ENCODE results near the gene KRT6B. TPM values are rescaled to one million over a fixed set of nuclear protein-coding genes. Genes with fewer than 3 reads are reported as not detected.

The KRT6B gene
- total RNA-seq: not detected

DNA sequence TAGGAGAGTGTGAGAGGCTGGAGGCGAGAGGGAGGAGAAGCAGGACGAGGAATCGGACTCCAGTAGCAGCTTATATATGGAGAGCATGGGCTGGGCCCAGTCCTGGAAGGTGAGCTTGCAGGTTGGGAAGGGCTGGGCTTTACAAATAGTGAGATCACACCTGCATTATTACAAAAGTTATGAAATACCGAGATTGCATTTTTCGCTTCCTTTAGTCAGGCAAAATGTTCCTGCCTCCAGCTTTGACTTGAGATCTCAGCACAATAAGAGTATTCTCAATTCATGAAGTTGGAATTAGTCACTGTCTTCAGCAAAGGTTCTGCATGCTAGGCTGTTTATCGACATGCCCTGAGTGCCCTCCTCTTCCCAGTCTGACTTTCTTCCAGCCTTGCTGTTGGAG, at the start of gene KRT6B:
Gene KRT6B (minus strand): TSS at position 46 of the 400 bp plus-strand sequence. CDS start 68 bp downstream, outside the sequence.

DNA sequence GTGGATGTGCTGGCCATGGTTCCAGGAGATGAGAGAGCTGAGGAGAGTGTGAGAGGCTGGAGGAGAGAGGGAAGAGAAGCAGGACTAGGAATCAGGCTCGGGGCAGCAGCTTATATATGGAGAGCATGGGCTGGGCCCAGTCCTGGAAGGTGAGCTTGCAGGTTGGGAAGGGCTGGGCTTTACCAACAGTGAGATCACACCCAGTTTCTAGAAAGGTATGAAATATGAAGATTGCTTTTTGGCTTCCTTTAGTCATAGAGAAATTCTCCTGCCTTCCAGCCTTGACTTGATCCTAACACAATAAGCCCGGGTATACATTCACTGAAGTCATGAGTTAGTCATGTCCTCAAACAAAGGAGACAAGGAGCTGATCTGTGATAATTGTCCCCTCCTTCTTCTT, 41.2 kb upstream of the KRT6B start, which contains the start of gene KRT6A:
Gene KRT6A (minus strand): TSS at position 86 of the 400 bp plus-strand sequence. CDS start 69 bp downstream, at position 17.

GRCh38 chr12:52473768-52474167, 21.8 kb upstream of the KRT6B start, which contains the start of gene KRT6C:
Gene KRT6C, minus strand, starts transcription at chr12:52473805. Its CDS starts 68 bp downstream, at chr12:52473737.

GRCh38 chr12:52434081-52434733, 17.7 kb downstream of the KRT6B start, which contains the start of gene KRT75:
Gene KRT75, minus strand, starts transcription at chr12:52434371. Its CDS starts 67 bp downstream, at chr12:52434304.

GRCh38 chr12:52405922-52406385, 46.0 kb downstream of the KRT6B start, which contains the start of gene KRT82:
Gene KRT82, minus strand, starts transcription at chr12:52406335. Its CDS starts 58 bp downstream, at chr12:52406277.

Other genes starting within 250 kb of the KRT6B start
- gene KRT7, start 218.9 kb downstream of the KRT6B start, total RNA-seq: not detected
- gene KRT86, start 177.5 kb downstream of the KRT6B start, total RNA-seq: 0.46 TPM
- gene KRT81, start 160.6 kb downstream of the KRT6B start, total RNA-seq: 0.23 TPM
- not detected for gene KRT83, start 130.7 kb downstream of the KRT6B start, total RNA-seq
- not detected for gene KRT85, start 84.7 kb downstream of the KRT6B start, total RNA-seq
- not detected for gene KRT84, start 66.5 kb downstream of the KRT6B start, total RNA-seq
- not detected for gene KRT82, start 45.8 kb downstream of the KRT6B start, total RNA-seq
- gene KRT75, start 17.8 kb downstream of the KRT6B start, total RNA-seq: not detected
- not detected for gene KRT6C, start 21.7 kb upstream of the KRT6B start, total RNA-seq
- gene KRT6A, start 41.1 kb upstream of the KRT6B start, total RNA-seq: not detected
- 0.46 TPM for gene KRT5, start 68.2 kb upstream of the KRT6B start, total RNA-seq
- gene KRT71, start 101.0 kb upstream of the KRT6B start, total RNA-seq: not detected
- gene KRT74, start 121.7 kb upstream of the KRT6B start, total RNA-seq: not detected
- gene KRT72, start 149.3 kb upstream of the KRT6B start, total RNA-seq: 0.23 TPM
- gene KRT73, start 166.4 kb upstream of the KRT6B start, total RNA-seq: not detected
- not detected for gene KRT2, start 200.1 kb upstream of the KRT6B start, total RNA-seq
- 0.46 TPM for gene KRT1, start 228.3 kb upstream of the KRT6B start, total RNA-seq

Measured in diencephalon (tissue), 1 donor.